ENCODE measurements around the gene FZR1.

FZR1 gene

GRCh38 chr19:3474010-3474409, 32.1 kb upstream of the FZR1 start:
- no peak for DNase-seq

GRCh38 chr19:3474614-3475013, 31.5 kb upstream of the FZR1 start:
- no peak for DNase-seq

GRCh38 chr19:3475449-3475848, 30.7 kb upstream of the FZR1 start:
- no peak for DNase-seq

GRCh38 chr19:3476830-3477229, 29.3 kb upstream of the FZR1 start:
- no peak for DNase-seq

GRCh38 chr19:3477506-3477905, 28.6 kb upstream of the FZR1 start:
- no peak for DNase-seq

- DNase-seq = no peak
These were observed 28.2 kb upstream of the FZR1 start for GRCh38 chr19:3477951-3478350.

- no peak for DNase-seq
These were observed 27.5 kb upstream of the FZR1 start for GRCh38 chr19:3478409-3479176.

- no peak for DNase-seq
These were observed 26.8 kb upstream of the FZR1 start for GRCh38 chr19:3479177-3479833.

GRCh38 chr19:3479834-3480215, 26.3 kb upstream of the FZR1 start:
- no peak for DNase-seq

- no peak for DNase-seq
These were observed 25.6 kb upstream of the FZR1 start, which contains the start of gene SMIM24 for GRCh38 chr19:3480383-3481091. TSS of gene SMIM24 (minus strand) at chr19:3480525. CDS start at chr19:3480463, 62 bp downstream.

- DNase-seq = no peak
These were observed 24.6 kb upstream of the FZR1 start for GRCh38 chr19:3481241-3482090.

- no peak for DNase-seq
These were observed 23.4 kb upstream of the FZR1 start for GRCh38 chr19:3482507-3483225.

- no peak for DNase-seq
These were observed 22.9 kb upstream of the FZR1 start, which contains the start of gene SMIM44 for GRCh38 chr19:3483226-3483628. TSS of gene SMIM44 (minus strand) at chr19:3483441. CDS start at chr19:3483403, 38 bp downstream.

- no peak for DNase-seq
These were observed 14.6 kb upstream of the FZR1 start for GRCh38 chr19:3491396-3492119.

- no peak for DNase-seq
These were observed 13.8 kb upstream of the FZR1 start for GRCh38 chr19:3492131-3492839.

GRCh38 chr19:3492919-3493318, 13.2 kb upstream of the FZR1 start:
- no peak for DNase-seq

- DNase-seq = no peak
These were observed 12.5 kb upstream of the FZR1 start for GRCh38 chr19:3493651-3494050.

GRCh38 chr19:3494051-3494450, 12.1 kb upstream of the FZR1 start:
- DNase-seq = no peak

GRCh38 chr19:3494559-3494958, 11.6 kb upstream of the FZR1 start:
- DNase-seq = no peak

GRCh38 chr19:3496392-3497273, 9.5 kb upstream of the FZR1 start:
- DNase-seq = no peak
